ENCODE data around the gene RB1. TPM values are rescaled to one million over a fixed set of nuclear protein-coding genes. Genes with fewer than 3 reads are reported as not detected.

Gene RB1
- total RNA-seq, 1 donor from 2014 or later = 34.0 TPM

DNA sequence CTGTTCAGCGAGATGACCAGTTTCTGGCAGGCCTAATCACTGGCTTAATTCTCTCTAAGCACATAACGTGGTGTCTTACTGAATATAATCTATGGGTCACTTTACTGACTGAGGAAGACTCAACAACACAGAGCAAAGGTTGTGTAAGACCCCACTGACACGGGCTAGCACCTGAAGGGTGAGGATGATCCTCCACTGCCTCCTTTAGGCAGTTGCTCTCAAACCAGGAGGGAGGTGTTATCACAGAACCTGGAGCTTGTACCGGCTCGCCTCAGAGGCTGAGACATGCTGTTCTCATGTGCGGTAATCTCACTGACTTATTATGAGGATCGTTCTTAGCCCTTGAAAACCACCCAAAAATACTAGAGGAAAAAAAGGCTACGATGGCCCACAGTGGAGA is 201.1 kb downstream of the RB1 start:
- Mint-ChIP-seq H3K27ac (peak overlapping the region; percentile 6), H3K4me1 (ENCODE audit: low read depth) (peaks cover 5% of the 10 kb centered on the region), H3K4me3 (ENCODE audit: low read depth) (no peak overlapping the region), H3K9me3 (ENCODE audit: low read depth) (no peaks in the 10 kb centered on the region), H3K27me3 (no peaks in the 10 kb centered on the region), H3K36me3 (ENCODE audit: insufficient read depth) (peaks cover 2% of the 10 kb centered on the region)
- TF ChIP-seq CTCF (IDR thresholded peaks at IDR 0.05; ENCODE audit: unreplicated experiment) = no peak
- no peak for DNase-seq (ENCODE audit: low spot score, unreplicated experiment)

DNA sequence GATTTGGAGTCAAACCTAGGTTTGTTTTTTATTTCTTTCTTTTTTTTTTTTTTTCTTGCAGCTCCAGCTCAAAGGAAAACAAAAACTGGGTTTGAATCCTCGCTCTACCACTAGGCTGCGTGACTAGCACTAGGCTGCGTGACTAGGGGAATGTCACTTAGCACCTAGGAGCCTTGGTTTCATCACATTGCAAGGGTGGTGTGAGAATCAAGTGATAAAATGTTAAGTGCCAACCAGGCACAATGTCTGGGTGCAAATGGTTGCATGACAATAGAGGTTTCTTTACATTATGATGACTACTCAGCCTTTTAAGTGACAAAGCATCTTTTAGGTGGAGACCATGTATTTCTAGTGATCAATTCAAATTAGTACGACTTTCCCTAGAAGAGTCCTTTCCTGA is 201.5 kb downstream of the RB1 start:
- Mint-ChIP-seq H3K36me3 (ENCODE audit: insufficient read depth) (peaks cover 2% of the 10 kb centered on the region), H3K4me1 (ENCODE audit: low read depth) (peaks cover 5% of the 10 kb centered on the region), H3K27me3 (no peaks in the 10 kb centered on the region), H3K27ac (no peak overlapping the region), H3K4me3 (ENCODE audit: low read depth) (no peak overlapping the region), H3K9me3 (ENCODE audit: low read depth) (no peaks in the 10 kb centered on the region)
- no peak for TF ChIP-seq CTCF (IDR thresholded peaks at IDR 0.05; ENCODE audit: unreplicated experiment)
- no peak for DNase-seq (ENCODE audit: low spot score, unreplicated experiment)

- no peaks in the 10 kb centered on the region for H3K9me3 Mint-ChIP-seq (ENCODE audit: low read depth)
- DNase-seq (ENCODE audit: low spot score, unreplicated experiment) = no peak
- no peak overlapping the region for H3K4me3 Mint-ChIP-seq (ENCODE audit: low read depth)
- H3K36me3 Mint-ChIP-seq (ENCODE audit: insufficient read depth) = peaks cover 2% of the 10 kb centered on the region
- H3K27me3 Mint-ChIP-seq = no peaks in the 10 kb centered on the region
- H3K4me1 Mint-ChIP-seq (ENCODE audit: low read depth) = peaks cover 5% of the 10 kb centered on the region
- no peak overlapping the region for H3K27ac Mint-ChIP-seq
- TF ChIP-seq CTCF (IDR thresholded peaks at IDR 0.05; ENCODE audit: unreplicated experiment) = no peak
Observed at GRCh38 chr13:48505597-48506091, 202.1 kb downstream of the RB1 start.

GRCh38 chr13:48506092-48506701 is 202.6 kb downstream of the RB1 start:
- Mint-ChIP-seq H3K27me3 (no peaks in the 10 kb centered on the region), H3K9me3 (ENCODE audit: low read depth) (no peaks in the 10 kb centered on the region), H3K4me3 (ENCODE audit: low read depth) (no peak overlapping the region), H3K27ac (peak overlapping the region; percentile 2), H3K4me1 (ENCODE audit: low read depth) (peaks cover 5% of the 10 kb centered on the region), H3K36me3 (ENCODE audit: insufficient read depth) (peaks cover 2% of the 10 kb centered on the region)
- no peak for TF ChIP-seq CTCF (IDR thresholded peaks at IDR 0.05; ENCODE audit: unreplicated experiment)
- no peak for DNase-seq (ENCODE audit: low spot score, unreplicated experiment)

DNA sequence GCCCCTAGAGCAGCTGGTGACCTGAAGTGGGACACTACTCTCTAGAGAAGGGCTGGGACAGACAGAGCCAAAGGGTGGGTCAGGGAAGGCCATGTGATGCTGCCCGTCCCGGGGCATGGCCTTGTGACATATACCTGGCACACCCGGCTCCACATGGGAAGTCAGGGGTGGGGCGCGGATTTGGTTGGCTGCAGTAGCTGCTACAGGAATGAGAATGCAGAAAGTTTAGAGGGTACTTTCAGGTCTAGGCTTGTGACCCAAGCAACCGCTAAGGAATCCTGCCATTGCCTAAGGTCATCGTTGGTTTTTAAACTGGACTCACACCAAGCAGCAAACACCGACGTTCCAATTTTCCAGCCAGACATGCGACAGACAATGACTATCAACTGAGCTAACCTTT is 203.5 kb downstream of the RB1 start:
- H3K9me3 Mint-ChIP-seq (ENCODE audit: low read depth) = no peaks in the 10 kb centered on the region
- H3K27ac Mint-ChIP-seq = no peak overlapping the region
- H3K4me3 Mint-ChIP-seq (ENCODE audit: low read depth) = no peak overlapping the region
- no peaks in the 10 kb centered on the region for H3K27me3 Mint-ChIP-seq
- DNase-seq (ENCODE audit: low spot score, unreplicated experiment) = no peak
- peaks cover 2% of the 10 kb centered on the region for H3K36me3 Mint-ChIP-seq (ENCODE audit: insufficient read depth)
- no peak for TF ChIP-seq CTCF (IDR thresholded peaks at IDR 0.05; ENCODE audit: unreplicated experiment)
- peaks cover 5% of the 10 kb centered on the region for H3K4me1 Mint-ChIP-seq (ENCODE audit: low read depth)
